Vagina (tissue), 2 donors: Measurements from ENCODE around the gene CCDC27.

Experiments used
- POLR2A ChIP-seq, 2 donors: fragments of 450-650 bp; IDR thresholded peaks; one replicate each; pipeline ENCODE4 v1.6.1; 2017; ENCODE audit warnings: antibody characterized with exemption in 2 of 2, mild to moderate bottlenecking in 2 of 2, moderate library complexity in 2 of 2
- TF ChIP-seq, protein P1 (sequence below), 3 experiments: fragments of 450-650 bp in 2 of 3; fragments of 200-600 bp in 1 of 3; sonication (generic) in 1 of 3; IDR thresholded peaks; one replicate each; pipeline ENCODE4 v1.5.1; 2017 to 2019; ENCODE audit warnings: antibody characterized with exemption in 3 of 3, mild to moderate bottlenecking in 2 of 3, moderate library complexity in 2 of 3

DNA sequence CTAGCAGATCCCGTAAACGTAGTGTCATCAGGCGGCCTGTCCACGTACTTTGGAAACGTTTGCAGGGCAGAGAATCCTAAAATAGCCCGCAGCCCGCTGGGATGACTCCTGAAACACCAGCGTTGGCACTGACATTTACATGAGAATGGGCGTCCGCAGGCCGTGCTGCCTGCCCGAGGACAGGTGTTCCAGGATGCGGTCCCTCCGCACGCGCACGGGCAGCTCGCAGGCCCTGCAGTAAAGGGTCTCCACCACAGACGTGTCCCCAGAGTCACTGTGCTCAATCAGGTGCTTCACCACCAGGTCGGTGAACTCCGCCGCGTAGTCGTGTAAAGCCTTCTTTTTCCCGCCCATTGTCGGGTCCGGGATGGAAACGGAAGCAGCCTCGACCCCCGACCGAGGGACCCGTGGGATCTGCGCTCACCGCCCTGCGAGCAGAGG, 5.8 kb upstream of the CCDC27 start:
- TF ChIP-seq, protein P1, sequence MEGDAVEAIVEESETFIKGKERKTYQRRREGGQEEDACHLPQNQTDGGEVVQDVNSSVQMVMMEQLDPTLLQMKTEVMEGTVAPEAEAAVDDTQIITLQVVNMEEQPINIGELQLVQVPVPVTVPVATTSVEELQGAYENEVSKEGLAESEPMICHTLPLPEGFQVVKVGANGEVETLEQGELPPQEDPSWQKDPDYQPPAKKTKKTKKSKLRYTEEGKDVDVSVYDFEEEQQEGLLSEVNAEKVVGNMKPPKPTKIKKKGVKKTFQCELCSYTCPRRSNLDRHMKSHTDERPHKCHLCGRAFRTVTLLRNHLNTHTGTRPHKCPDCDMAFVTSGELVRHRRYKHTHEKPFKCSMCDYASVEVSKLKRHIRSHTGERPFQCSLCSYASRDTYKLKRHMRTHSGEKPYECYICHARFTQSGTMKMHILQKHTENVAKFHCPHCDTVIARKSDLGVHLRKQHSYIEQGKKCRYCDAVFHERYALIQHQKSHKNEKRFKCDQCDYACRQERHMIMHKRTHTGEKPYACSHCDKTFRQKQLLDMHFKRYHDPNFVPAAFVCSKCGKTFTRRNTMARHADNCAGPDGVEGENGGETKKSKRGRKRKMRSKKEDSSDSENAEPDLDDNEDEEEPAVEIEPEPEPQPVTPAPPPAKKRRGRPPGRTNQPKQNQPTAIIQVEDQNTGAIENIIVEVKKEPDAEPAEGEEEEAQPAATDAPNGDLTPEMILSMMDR (IDR thresholded peaks at IDR 0.05), result no peak
- no peak for TF ChIP-seq POLR2A (IDR thresholded peaks at IDR 0.05)
